Measurements from ENCODE around the gene QSOX1.

DNA sequence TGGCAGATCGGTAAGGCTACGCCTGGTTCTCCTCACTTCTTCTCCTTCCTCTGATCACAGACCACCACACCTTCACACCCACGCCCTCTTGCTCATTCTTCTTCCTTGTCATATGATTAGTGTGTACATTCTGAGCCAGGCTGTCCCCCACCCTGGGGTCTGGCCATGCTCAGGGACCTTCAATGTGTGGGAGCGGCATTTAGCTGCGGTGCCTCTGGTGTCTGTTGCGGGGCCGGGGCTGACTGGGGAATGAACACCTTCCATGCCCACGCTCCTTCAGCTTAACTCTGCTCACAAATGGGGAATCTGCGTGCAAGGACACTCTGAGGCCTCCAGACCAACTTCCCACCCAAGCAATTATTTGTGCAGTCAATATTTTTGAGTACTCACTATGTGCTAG lies 29.4 kb downstream of the QSOX1 start:
- TF ChIP-seq POLR2AphosphoS5 (IDR thresholded peaks at IDR 0.05; ENCODE audit: borderline replicate concordance, low read depth, low read length) (no peak), EZH2 (IDR thresholded peaks at IDR 0.05) (no peak), FOXP2 (optimal IDR thresholded peaks at IDR 0.05; ENCODE audit: control extremely low read depth, extremely low read length, insufficient read depth) (no peak)

Measured in SK-N-MC (cell line).